Measurements from ENCODE around the gene MROH2A. TPM values are rescaled to one million over a fixed set of nuclear protein-coding genes. Genes with fewer than 3 reads are reported as not detected.
"Not testable (repeated sequence)": the region's sequence is repeated elsewhere in the genome, so short reads cannot be mapped to it uniquely, and the experiment has no call there.

MROH2A gene
- total RNA-seq, 1 donor from 2014 or later, result 0.31 TPM

- TF ChIP-seq CTCF (IDR thresholded peaks at IDR 0.05; ENCODE audit: unreplicated experiment), result no peak
Measured at GRCh38 chr2:233743464-233744259, 34.5 kb upstream of the MROH2A start.

GRCh38 chr2:233745073-233745755 lies 32.9 kb upstream of the MROH2A start:
- Mint-ChIP-seq H3K27me3 (ENCODE audit: unreplicated experiment) (peaks cover 2% of the 10 kb centered on the region), H3K9me3 (ENCODE audit: unreplicated experiment) (peaks cover 5% of the 10 kb centered on the region), H3K27ac (ENCODE audit: unreplicated experiment) (no peak overlapping the region), H3K36me3 (ENCODE audit: low read depth, unreplicated experiment) (no peaks in the 10 kb centered on the region), H3K4me1 (ENCODE audit: unreplicated experiment) (no peaks in the 10 kb centered on the region), H3K4me3 (ENCODE audit: unreplicated experiment) (no peak overlapping the region)
- TF ChIP-seq CTCF (IDR thresholded peaks at IDR 0.05; ENCODE audit: unreplicated experiment), result no peak
- DNase-seq (ENCODE audit: low spot score), result no peak

More at GRCh38 chr2:233743464-233744259, 34.5 kb upstream of the MROH2A start:
- no peaks in the 10 kb centered on the region for H3K4me1 Mint-ChIP-seq (ENCODE audit: unreplicated experiment)
- H3K27me3 Mint-ChIP-seq (ENCODE audit: unreplicated experiment), result peaks cover 2% of the 10 kb centered on the region
- H3K4me3 Mint-ChIP-seq (ENCODE audit: unreplicated experiment), result no peak overlapping the region
- no peak for DNase-seq (ENCODE audit: low spot score)
- H3K9me3 Mint-ChIP-seq (ENCODE audit: unreplicated experiment), result no peaks in the 10 kb centered on the region
- H3K27ac Mint-ChIP-seq (ENCODE audit: unreplicated experiment), result no peak overlapping the region
- H3K36me3 Mint-ChIP-seq (ENCODE audit: low read depth, unreplicated experiment), result no peaks in the 10 kb centered on the region

GRCh38 chr2:233745838-233746237 lies 32.3 kb upstream of the MROH2A start:
- H3K36me3 Mint-ChIP-seq (ENCODE audit: low read depth, unreplicated experiment); H3K9me3 Mint-ChIP-seq (ENCODE audit: unreplicated experiment); H3K4me1 Mint-ChIP-seq (ENCODE audit: unreplicated experiment); H3K27me3 Mint-ChIP-seq (ENCODE audit: unreplicated experiment); H3K4me3 Mint-ChIP-seq (ENCODE audit: unreplicated experiment); H3K27ac Mint-ChIP-seq (ENCODE audit: unreplicated experiment); DNase-seq (ENCODE audit: low spot score): not testable (repeated sequence)

GRCh38 chr2:233746475-233747282 lies 31.5 kb upstream of the MROH2A start:
- Mint-ChIP-seq H3K27me3 (ENCODE audit: unreplicated experiment) (peaks cover 2% of the 10 kb centered on the region), H3K36me3 (ENCODE audit: low read depth, unreplicated experiment) (peaks cover 3% of the 10 kb centered on the region), H3K4me3 (ENCODE audit: unreplicated experiment) (no peak overlapping the region), H3K9me3 (ENCODE audit: unreplicated experiment) (peaks cover 11% of the 10 kb centered on the region), H3K27ac (ENCODE audit: unreplicated experiment) (no peak overlapping the region), H3K4me1 (ENCODE audit: unreplicated experiment) (no peaks in the 10 kb centered on the region)
- no peak for TF ChIP-seq CTCF (IDR thresholded peaks at IDR 0.05; ENCODE audit: unreplicated experiment)
- DNase-seq (ENCODE audit: low spot score), result no peak

GRCh38 chr2:233747283-233747544 lies 30.9 kb upstream of the MROH2A start:
- Mint-ChIP-seq H3K4me3 (ENCODE audit: unreplicated experiment) (no peak overlapping the region), H3K27me3 (ENCODE audit: unreplicated experiment) (peaks cover 2% of the 10 kb centered on the region), H3K27ac (ENCODE audit: unreplicated experiment) (no peak overlapping the region), H3K36me3 (ENCODE audit: low read depth, unreplicated experiment) (peaks cover 5% of the 10 kb centered on the region), H3K9me3 (ENCODE audit: unreplicated experiment) (peaks cover 15% of the 10 kb centered on the region), H3K4me1 (ENCODE audit: unreplicated experiment) (no peaks in the 10 kb centered on the region)
- no peak for DNase-seq (ENCODE audit: low spot score)
- TF ChIP-seq CTCF (IDR thresholded peaks at IDR 0.05; ENCODE audit: unreplicated experiment), result no peak

- not testable (repeated sequence) for DNase-seq (ENCODE audit: low spot score); H3K27ac Mint-ChIP-seq (ENCODE audit: unreplicated experiment); H3K4me1 Mint-ChIP-seq (ENCODE audit: unreplicated experiment); H3K27me3 Mint-ChIP-seq (ENCODE audit: unreplicated experiment); H3K36me3 Mint-ChIP-seq (ENCODE audit: low read depth, unreplicated experiment); H3K4me3 Mint-ChIP-seq (ENCODE audit: unreplicated experiment)
- peaks cover 15% of the 10 kb centered on the region for H3K9me3 Mint-ChIP-seq (ENCODE audit: unreplicated experiment)
Measured at GRCh38 chr2:233750689-233751088, 27.4 kb upstream of the MROH2A start.

- not testable (repeated sequence) for H3K27ac Mint-ChIP-seq (ENCODE audit: unreplicated experiment); DNase-seq (ENCODE audit: low spot score); H3K27me3 Mint-ChIP-seq (ENCODE audit: unreplicated experiment); H3K4me1 Mint-ChIP-seq (ENCODE audit: unreplicated experiment); H3K36me3 Mint-ChIP-seq (ENCODE audit: low read depth, unreplicated experiment)
- peaks cover 15% of the 10 kb centered on the region for H3K9me3 Mint-ChIP-seq (ENCODE audit: unreplicated experiment)
- peak overlapping the region; percentile 49 for H3K4me3 Mint-ChIP-seq (ENCODE audit: unreplicated experiment)
Measured at GRCh38 chr2:233751212-233752009, 26.7 kb upstream of the MROH2A start.

Measured in endothelial cell (in vitro differentiated cells).